ENCODE data around the gene FBXW8. TPM values are rescaled to one million over a fixed set of nuclear protein-coding genes. Genes with fewer than 3 reads are reported as not detected.
A peak's percentile ranks its signal among the peaks of the same experiment; 100 is the strongest.

The FBXW8 gene
- total RNA-seq, 1 experiment from 2014 or later: 12.1 TPM

DNA sequence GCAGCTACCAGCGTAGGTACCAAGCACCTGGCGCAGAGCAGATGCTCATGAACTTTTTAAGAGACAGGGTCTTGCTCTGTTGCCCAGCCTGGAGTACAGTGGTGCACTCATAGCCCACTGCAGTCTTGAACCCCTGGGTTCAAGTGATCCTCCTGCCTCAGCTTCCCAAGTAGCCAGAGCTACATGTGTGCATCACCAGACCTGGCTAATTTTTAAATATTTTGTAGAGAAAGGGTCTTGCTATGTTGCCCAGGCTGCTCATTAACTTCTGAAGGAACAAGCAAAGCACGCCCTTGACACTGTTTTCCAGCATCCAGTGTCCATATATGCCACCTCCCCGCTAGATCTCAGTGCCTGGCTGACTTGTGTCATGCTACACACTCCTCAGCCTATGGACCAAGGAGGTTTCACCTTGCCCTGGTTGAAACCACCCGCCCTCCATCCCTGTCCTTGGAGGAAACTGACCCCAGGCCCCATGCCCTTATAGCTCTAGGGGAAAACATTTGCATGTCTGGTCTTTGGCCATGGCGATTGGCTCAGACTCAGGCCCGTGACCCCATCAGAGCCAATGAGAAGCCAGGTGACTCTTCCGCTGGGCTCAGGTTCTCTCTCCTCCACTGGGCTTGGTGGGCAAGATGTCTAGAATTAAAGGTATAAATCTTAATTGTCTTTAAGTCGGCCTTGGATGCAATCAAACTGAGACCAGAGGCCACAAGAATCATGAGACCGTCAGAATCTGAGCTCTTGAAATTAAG lies 162.2 kb downstream of the FBXW8 start:
- no peaks in the 10 kb centered on the region for H4K20me1 ChIP-seq (ENCODE audit: low read length)
- no peaks in the 10 kb centered on the region for H3F3A ChIP-seq (ENCODE audit: low read length, unreplicated experiment)
- H3K79me2 ChIP-seq (ENCODE audit: low read length): no peaks in the 10 kb centered on the region
- H3K9me2 ChIP-seq (replicated peaks; ENCODE audit: low read length): no peaks in the 10 kb centered on the region
- no peak overlapping the region for H3K4me2 ChIP-seq (ENCODE audit: low read length)
- ChIA-PET POLR2A (ENCODE audit: unreplicated experiment) (no interaction called here), CTCF (no interaction called here)
- H2AFZ ChIP-seq (ENCODE audit: low read length): no peak overlapping the region
- no peaks in the 10 kb centered on the region for H3K4me1 ChIP-seq (ENCODE audit: insufficient read depth, low read length)
- H3K9ac ChIP-seq (ENCODE audit: low read length): no peak overlapping the region
- no peak for ATAC-seq
- intact Hi-C loops (cut with micrococcal nuclease): no loop called here
- H3K9me3 ChIP-seq (ENCODE audit: low read length): no peaks in the 10 kb centered on the region
- no TSS peak for BruUV-seq (replicated peaks)
- no peak for DNase-seq
- H3K4me3 ChIP-seq (ENCODE audit: low read length): no peak overlapping the region
- H3K36me3 ChIP-seq (ENCODE audit: low read depth, low read length): no peaks in the 10 kb centered on the region
- H3K27me3 ChIP-seq (ENCODE audit: low read length): peaks cover 23% of the 10 kb centered on the region
- H3K27ac ChIP-seq (ENCODE audit: low read length): no peak overlapping the region
- no peak for TF ChIP-seq EZH2 (IDR thresholded peaks at IDR 0.05; ENCODE audit: low read length, unreplicated experiment)
- TF ChIP-seq, protein P1, sequence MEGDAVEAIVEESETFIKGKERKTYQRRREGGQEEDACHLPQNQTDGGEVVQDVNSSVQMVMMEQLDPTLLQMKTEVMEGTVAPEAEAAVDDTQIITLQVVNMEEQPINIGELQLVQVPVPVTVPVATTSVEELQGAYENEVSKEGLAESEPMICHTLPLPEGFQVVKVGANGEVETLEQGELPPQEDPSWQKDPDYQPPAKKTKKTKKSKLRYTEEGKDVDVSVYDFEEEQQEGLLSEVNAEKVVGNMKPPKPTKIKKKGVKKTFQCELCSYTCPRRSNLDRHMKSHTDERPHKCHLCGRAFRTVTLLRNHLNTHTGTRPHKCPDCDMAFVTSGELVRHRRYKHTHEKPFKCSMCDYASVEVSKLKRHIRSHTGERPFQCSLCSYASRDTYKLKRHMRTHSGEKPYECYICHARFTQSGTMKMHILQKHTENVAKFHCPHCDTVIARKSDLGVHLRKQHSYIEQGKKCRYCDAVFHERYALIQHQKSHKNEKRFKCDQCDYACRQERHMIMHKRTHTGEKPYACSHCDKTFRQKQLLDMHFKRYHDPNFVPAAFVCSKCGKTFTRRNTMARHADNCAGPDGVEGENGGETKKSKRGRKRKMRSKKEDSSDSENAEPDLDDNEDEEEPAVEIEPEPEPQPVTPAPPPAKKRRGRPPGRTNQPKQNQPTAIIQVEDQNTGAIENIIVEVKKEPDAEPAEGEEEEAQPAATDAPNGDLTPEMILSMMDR (conservative IDR thresholded peaks at IDR 0.05; ENCODE audit: low read depth, low read length): no peak
- no peak for TF ChIP-seq EZH2phosphoT487 (IDR thresholded peaks at IDR 0.05; ENCODE audit: borderline replicate concordance, low read length)

GRCh38 chr12:117073611-117074010 lies 162.9 kb downstream of the FBXW8 start:
- no peaks in the 10 kb centered on the region for H3K9me2 ChIP-seq (replicated peaks; ENCODE audit: low read length)
- H3K27me3 ChIP-seq (ENCODE audit: low read length): peaks cover 23% of the 10 kb centered on the region
- no peaks in the 10 kb centered on the region for H3F3A ChIP-seq (ENCODE audit: low read length, unreplicated experiment)
- no peak overlapping the region for H2AFZ ChIP-seq (ENCODE audit: low read length)
- no peak for ATAC-seq
- H3K27ac ChIP-seq (ENCODE audit: low read length): no peak overlapping the region
- no peaks in the 10 kb centered on the region for H4K20me1 ChIP-seq (ENCODE audit: low read length)
- no peaks in the 10 kb centered on the region for H3K79me2 ChIP-seq (ENCODE audit: low read length)
- H3K9me3 ChIP-seq (ENCODE audit: low read length): no peaks in the 10 kb centered on the region
- TF ChIP-seq, protein P1 (conservative IDR thresholded peaks at IDR 0.05; ENCODE audit: low read depth, low read length): no peak
- H3K9ac ChIP-seq (ENCODE audit: low read length): no peak overlapping the region
- no peaks in the 10 kb centered on the region for H3K4me1 ChIP-seq (ENCODE audit: insufficient read depth, low read length)
- no peak overlapping the region for H3K4me3 ChIP-seq (ENCODE audit: low read length)
- ChIA-PET CTCF (no interaction called here), POLR2A (ENCODE audit: unreplicated experiment) (no interaction called here)
- no peak overlapping the region for H3K4me2 ChIP-seq (ENCODE audit: low read length)
- no peak for DNase-seq
- intact Hi-C loops (cut with micrococcal nuclease): no loop called here
- BruUV-seq (replicated peaks): no TSS peak
- no peaks in the 10 kb centered on the region for H3K36me3 ChIP-seq (ENCODE audit: low read depth, low read length)

GRCh38 chr12:117076410-117077372 lies 165.9 kb downstream of the FBXW8 start:
- Histone ChIP-seq H3F3A (ENCODE audit: low read length, unreplicated experiment) (no peaks in the 10 kb centered on the region), H3K27ac (ENCODE audit: low read length) (no peak overlapping the region), H2AFZ (ENCODE audit: low read length) (no peak overlapping the region), H3K9me3 (ENCODE audit: low read length) (no peaks in the 10 kb centered on the region), H3K79me2 (ENCODE audit: low read length) (no peaks in the 10 kb centered on the region), H3K4me3 (ENCODE audit: low read length) (no peak overlapping the region), H3K4me1 (ENCODE audit: insufficient read depth, low read length) (no peaks in the 10 kb centered on the region), H4K20me1 (ENCODE audit: low read length) (no peaks in the 10 kb centered on the region), H3K27me3 (ENCODE audit: low read length) (peaks cover 28% of the 10 kb centered on the region), H3K36me3 (ENCODE audit: low read depth, low read length) (no peaks in the 10 kb centered on the region), H3K9me2 (replicated peaks; ENCODE audit: low read length) (no peaks in the 10 kb centered on the region), H3K4me2 (ENCODE audit: low read length) (no peak overlapping the region), H3K9ac (ENCODE audit: low read length) (no peak overlapping the region)
- ATAC-seq (no peak), DNase-seq (peak; percentile 29)
- ChIA-PET CTCF (no interaction called here), POLR2A (ENCODE audit: unreplicated experiment) (no interaction called here)
- no TSS peak for BruUV-seq (replicated peaks)
- intact Hi-C loops (cut with micrococcal nuclease): no loop called here
- TF ChIP-seq, protein P1 (conservative IDR thresholded peaks at IDR 0.05; ENCODE audit: low read depth, low read length): no peak
- no peak for TF ChIP-seq EZH2 (IDR thresholded peaks at IDR 0.05; ENCODE audit: low read length, unreplicated experiment)
- TF ChIP-seq EZH2phosphoT487 (IDR thresholded peaks at IDR 0.05; ENCODE audit: borderline replicate concordance, low read length): no peak
